KG1 (cell line): ENCODE measurements around the gene USP2.

Source experiments
- DNase-seq: peaks from one replicate; lab custom pipeline; 2025; lab: John Stamatoyannopoulos, UW

Gene USP2, protein sequence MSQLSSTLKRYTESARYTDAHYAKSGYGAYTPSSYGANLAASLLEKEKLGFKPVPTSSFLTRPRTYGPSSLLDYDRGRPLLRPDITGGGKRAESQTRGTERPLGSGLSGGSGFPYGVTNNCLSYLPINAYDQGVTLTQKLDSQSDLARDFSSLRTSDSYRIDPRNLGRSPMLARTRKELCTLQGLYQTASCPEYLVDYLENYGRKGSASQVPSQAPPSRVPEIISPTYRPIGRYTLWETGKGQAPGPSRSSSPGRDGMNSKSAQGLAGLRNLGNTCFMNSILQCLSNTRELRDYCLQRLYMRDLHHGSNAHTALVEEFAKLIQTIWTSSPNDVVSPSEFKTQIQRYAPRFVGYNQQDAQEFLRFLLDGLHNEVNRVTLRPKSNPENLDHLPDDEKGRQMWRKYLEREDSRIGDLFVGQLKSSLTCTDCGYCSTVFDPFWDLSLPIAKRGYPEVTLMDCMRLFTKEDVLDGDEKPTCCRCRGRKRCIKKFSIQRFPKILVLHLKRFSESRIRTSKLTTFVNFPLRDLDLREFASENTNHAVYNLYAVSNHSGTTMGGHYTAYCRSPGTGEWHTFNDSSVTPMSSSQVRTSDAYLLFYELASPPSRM

DNA sequence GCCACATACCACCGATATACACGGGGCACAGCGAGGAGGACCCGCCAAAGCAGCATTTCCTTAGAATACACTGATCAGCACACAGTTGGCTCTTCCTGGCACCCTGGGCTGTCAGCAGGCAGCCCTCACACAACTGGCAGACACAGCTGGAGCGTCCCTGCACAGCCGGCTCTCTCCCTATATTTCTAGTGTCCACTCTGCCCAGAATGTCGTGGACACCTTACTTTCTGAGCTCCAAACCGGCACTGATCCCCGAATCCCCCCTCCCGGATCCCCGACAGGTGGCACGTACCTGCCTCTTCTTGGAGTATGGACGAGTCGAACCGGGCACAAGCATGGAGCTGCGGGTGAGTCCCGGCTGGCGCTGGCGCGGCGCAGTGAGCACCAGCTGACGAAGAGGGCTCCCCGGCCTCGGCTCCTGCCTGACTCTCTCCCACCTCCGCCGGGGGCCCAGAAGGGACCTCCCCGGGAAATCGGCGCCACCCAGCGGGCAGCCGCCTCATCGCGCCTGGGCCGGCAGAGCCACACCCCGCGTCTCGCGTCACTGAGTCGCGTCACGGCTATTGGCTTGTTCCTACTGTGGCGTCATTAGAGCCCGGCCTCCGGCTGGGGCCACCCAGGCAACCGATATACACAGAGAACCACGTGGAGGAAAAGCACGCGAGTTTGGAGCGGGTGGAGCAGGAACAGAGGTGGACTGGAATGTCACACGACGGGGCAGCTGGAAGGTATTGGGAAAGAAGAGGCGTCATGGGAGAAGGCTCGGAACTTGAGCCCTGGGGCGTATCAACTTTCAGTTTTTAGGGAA lies at the start of gene USP2:
USP2 (minus strand) TSS at position 510 of the 808 bp plus-strand sequence. CDS start 8,210 bp downstream, outside the sequence.
- DNase-seq = peak; percentile 97

DNA sequence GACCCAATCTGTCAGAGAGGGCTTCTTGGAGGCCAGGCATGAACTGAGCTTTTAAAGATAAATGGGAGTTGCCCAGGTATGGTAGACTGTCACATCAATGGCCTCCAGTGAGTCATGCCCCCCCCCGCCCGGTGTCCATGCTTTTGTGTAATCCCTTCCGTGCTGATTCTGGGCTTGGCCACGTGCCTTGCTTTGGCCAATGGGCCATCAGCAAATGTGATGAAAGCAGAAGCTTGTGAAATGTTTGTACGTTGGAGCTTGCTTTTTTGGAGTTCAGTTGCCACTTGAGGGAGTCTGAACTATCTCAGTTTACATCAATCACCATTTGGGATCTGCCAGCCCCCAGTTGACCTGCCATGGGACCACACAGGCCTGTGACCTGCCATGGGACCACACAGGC lies 45.8 kb upstream of the USP2 start:
- no peak for DNase-seq

DNA sequence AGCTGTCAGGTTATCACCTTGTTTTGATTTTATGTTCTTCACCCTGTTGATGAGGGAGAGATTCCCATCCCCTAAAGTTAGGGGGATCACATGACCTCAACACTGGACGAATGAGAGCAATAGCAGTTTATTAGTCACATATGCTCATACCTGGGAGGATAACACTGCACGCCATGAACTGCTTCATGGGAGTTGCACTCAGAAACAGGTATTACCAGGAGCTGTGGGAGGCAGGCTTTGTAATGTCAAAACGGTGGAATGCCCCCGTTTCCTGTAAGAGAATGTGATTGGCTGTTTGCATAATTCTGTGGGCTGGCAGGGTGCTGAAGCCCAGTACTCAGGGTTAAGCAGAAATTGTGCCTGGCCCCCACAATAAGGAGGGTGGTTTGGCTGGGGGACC lies 44.7 kb upstream of the USP2 start:
- DNase-seq = no peak

DNA sequence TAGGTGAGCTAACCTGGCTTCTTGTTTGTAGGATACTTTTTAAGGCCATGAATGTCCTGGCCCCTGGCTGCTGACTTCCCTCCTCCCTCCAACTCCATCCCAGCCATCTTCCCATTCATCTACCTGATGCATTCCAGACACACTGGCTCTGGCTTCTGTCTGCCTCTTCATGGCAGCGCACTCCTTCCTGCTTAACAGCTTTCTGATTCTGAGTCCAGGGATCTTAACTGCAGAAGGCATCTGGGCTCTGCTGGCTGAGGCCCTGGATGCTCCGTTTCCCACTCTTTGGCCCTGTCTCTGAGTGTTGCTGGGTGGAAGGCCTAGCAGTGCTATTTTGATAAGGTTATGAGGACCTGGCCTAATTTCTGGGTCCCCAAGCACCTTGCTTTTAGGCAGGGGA lies 43.3 kb upstream of the USP2 start:
- DNase-seq = no peak

DNA sequence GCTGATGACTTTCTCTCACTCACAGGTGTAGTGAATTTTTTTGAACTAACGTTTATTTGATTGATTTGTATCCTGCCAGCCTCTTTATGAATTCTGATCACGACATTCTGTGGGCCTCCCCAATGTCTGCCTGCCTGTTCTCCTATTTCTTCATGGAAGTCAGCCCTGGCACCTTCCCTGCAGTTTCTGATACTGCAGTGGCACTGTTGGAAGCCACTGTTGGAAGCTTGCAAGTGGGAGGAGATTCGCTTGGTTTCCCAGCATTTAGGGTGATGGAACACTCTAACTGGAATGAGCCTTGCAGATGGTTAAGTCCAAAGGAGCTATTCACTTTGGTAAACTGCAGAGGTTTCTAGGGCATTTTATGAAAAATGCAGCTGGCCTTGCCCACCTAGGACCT lies 42.8 kb upstream of the USP2 start:
- no peak for DNase-seq

DNA sequence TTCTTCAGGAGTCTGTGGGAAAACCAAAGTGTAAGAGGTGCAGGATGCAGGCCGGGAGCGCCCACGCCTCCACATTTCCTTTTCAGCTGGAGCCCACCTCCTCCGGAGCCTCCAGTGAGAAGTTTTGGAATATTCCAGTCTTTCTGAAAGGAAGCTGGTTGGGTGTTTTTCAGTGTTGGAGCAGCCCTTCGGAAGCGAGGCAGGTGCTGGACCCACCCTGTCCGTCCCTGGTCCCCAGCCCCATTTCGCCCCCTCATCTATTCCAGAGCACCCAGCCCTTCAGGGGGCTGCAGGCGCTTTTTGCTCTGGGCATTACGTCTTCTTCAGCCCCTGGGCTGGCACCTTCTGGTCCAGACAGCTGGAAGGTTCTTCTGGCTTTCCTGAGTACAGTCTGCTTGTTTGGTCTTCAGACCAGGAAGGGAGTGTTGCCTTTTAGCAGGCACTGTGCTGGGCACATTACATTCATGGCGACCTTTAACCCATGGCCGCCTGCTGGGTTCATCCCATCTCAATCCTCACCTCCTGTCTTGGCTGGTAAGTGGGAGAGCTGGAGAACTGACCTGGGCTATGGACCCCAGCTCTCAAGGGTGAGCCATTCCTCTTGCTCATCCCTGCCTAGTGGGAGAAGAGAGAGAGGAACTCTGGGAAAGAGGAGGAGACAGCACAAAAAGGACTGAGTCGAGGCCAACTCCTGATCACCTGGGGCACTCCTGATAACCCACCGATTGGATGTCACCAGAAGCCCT lies 42.2 kb upstream of the USP2 start:
- DNase-seq = no peak

DNA sequence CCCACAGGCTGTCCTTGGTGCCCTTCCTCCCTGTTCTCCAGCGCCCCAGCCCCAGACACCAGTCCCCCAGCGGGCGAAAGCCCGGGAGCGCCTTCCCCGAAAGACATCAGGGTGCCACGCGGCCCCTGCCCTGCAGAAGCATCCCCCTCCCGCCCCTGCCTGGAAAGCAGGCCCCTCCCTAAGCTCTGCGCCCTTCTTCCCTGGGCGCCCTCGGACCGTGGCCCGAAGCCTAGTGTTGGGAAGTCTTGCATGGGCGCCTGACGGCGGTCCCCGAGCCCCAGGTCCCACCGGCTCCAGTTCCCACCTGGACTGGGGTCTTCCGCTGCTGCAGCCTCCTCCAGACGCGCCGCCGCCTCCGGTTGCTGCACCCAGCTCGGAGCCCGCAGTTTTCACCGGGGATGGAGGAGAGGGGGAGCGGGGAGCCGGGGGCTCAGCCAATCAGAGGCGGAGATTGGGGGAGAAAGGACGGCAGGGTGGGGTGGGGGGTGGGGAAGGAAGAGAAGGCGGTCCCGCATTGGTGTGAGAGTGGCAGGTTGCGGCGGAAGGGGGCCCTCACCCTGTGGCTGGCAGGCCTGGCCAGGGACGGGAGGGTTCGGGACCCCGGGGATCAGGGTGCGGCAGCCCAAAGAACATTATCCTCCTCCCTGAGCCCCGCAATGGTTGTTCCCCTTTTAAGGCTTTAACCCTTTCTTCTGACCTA lies 41.5 kb upstream of the USP2 start, which contains the start of gene THY1:
THY1 (minus strand) TSS at position 364 of the 700 bp plus-strand sequence. CDS start 2,267 bp downstream, outside the sequence.
- DNase-seq = no peak

DNA sequence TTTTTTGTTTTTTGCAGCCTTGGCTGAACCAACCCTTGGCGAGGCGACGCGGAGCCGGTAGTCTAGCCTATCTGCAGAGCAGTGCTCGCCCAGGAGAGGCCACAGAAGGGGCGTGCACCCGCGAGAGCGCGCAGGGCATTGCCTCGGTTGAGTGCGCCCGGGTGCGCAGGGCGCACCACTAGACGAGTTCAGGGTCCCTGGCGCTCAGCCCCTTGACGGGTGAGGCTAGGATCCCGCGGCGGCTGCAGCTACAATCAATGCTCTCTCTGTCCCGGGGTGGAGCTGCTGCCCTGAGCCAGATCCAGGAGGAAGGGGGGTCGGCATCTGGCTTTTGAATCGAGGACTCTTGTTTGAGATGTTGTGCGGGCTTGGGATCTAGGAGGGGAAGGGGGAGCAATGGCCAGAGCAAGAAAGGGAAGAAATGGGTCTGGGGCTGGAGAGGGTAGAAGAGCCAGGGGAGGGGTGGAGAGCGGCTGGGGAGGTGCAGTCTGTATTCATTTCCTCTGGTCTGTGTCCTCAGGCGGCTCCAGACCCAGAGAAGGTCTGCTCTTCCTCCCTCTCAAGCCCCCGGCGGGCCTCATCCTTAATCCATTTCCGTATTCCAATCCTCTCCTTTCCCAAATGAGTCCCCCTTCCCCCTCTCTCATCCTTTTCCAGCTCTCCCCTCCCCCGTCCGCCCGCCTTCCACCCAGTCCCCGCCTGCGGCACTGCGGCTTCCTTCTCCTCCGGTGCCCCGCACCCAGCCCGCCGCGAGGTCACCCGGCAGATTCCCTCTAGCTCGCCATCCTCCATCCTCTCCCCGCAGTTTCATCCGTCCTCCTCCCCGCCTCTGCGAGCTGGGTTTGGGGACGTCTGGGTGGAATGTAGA lies 40.7 kb upstream of the USP2 start:
- DNase-seq = no peak

DNA sequence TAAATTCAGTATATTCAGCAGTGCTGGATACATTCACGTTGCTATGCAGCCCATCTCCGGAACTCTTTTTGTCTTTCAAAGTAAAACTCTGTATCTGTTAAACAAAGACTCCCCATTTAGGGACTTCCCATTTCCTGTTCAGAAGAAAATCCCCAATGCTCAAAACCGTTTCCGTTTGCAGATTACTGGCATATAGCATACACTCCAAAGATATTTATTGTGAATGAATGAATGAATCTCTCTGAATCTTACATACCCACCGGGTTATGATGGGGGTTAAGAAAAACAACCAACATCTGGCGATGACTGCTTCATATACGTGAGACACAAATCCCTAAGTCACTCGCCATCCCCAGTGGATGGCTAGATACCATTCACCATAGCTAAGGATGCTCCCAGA lies 39.9 kb upstream of the USP2 start:
- no peak for DNase-seq

DNA sequence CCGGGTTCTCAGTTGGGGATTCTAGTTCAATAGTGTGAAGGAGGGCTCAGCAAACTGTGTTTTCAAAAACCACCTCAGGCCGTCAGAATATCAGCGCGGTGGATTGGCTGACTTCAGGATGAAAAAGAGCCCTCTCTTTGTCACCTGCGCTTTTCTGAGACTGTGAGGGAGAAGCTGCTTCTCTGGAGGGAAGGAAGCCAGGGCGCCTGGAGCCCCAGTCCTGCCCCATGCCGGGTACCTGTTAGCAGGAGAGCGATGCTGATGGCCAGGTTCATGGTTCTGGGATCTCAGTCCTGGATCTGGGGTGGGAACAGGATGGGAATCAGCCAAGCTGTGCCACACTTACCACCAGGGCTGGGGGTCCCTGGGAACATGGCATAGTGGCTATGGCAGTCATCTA lies 39.1 kb upstream of the USP2 start:
- DNase-seq = no peak

DNA sequence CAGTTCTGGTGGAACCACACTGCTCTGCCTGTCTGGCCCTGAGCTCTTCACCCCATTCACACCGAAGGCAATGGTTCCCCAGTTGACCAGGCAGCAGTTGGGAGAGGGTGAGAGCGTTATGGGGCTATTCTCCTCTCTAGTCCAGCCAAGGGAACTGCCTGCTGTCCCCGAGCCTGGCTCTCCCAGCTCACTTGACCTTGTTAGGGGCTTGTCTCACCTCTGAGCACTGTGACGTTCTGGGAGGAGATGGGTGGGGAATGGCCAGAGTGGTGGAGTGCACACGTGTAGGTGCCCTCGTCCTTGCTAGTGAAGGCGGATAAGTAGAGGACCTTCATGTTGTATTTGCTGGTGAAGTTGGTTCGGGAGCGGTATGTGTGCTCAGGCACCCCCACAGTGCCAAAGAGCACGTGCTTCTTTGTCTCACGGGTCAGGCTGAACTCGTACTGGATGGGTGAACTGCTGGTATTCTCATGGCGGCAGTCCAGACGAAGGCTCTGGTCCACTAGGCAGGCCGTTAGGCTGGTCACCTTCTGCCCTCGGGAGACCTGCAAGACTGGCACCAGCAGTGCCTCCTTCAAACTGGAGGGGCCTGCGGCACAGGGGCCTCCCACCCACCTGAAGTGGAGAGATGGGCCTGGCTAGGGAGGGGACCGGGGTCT lies 38.5 kb upstream of the USP2 start:
- DNase-seq = no peak

DNA sequence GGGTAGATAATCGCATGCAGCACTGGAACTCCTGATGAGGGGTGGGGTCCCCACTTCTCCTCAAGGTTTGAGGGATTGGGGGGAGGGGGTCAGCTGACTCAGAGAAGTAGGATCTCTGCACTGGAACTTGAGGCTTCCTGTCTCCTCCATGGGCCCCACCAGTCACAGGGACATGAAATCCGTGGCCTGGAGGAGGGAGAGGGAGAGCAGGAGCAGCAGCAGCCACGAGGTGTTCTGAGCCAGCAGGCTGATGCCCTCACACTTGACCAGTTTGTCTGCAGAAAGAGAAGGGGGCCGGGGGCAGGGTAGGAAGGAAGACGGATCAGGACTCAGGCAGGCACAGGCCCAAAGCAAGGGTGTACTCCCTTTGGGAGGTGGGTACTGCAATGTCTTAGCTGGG lies 37.8 kb upstream of the USP2 start:
- no peak for DNase-seq

DNA sequence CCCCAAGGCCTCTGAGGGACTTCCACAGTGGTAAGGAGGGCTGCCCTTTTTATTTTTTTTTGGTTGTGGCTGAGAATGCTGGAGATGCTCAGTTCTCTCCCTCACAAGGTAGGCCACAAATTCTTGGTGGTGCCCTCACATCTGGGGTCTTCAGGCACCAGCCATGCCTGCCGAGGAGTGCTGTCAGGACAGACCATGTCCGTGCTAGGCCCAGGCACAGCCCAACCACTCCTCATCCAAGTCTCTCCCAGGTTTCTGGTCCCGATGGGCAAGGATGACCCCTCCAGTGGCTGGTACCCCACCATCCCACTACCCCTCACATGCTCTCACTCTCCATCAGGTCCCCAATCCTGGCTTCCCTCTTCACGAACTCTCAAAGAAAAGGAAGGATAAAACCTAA lies 37.3 kb upstream of the USP2 start:
- no peak for DNase-seq

DNA sequence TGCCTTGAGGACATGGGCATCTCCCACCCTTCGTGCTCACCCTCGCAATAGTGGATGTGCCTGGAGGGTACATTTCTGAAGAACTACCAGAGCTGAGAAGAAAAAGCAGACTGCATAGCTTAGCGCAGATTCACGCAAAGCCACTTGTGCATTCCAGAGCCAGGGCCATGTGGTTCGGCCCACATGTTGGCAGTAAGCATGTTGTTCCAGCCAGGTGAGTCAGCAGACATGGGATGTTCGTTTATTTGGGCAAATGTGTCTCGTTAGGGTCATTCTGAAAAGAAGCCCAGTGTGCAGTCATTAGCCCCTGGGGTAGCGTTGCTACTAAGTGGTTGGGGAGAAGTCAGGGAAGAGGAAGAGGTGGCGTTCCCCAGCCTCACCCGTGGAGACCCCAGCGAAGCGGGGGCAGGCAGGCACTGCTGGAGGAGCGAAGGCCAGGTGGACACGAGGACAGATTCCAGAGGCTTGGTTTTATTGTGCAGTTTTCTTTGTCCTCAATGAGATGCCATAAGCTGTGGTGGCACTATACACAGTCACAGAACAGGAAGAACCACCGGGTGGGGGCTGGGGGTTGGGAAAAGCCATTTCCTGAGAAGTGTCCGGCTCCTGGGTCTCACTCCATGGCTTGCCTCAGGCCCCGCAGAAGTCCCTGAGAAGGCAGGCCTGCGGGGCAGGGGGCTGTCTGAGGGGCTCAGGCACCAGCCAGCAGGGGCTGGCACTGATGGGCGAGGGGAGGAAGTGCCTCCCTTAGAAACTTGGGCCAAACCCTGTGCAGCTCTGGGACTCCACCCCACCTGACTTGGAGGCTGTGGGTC lies 36.4 kb upstream of the USP2 start:
- no peak for DNase-seq

DNA sequence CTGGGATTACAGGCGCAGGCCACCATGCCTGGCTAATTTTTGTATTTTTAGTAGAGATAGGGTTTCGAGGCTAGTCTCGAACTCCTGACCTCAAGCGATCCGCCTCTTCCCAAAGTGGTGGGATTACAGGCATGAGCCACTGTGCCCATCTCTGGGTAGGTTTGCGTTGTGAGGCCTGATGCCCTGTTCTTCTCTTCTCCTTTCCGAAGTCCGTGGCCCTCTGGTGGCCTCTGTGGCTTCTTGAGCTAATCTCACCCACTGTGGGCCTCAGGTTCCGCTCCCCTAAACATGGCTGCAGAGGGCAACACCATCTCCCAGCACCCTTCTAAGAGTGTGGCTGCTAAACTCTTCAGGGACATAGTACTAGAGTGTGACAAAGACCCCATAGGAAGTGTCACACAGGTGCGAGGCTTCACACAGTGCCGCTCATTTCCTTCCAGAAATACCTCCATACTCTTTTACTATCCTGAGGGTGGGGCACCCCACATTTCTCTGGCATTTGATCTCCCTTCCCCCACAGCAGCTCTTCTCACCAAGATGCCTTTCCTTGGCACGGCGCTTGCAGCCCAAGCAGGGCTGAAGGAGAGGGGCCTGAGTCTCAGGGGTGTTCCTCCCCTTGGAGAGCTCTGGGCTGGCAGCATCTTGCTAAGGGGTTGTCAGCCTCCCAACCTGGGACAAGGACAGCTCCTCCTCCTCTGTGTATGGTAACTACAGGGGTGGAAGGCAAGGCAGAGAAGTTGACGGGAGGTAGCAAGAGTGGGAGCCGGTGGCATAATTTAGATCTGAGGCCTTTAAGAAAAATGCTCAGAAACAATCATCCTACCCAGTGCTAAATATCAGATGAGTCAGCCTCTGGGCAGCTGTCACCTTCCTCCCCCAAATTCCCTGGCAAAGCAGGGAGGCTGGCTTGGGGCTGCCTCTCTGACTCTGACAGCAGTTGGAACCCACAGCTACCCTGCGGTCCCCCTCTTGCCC lies 35.4 kb upstream of the USP2 start:
- DNase-seq = no peak

DNA sequence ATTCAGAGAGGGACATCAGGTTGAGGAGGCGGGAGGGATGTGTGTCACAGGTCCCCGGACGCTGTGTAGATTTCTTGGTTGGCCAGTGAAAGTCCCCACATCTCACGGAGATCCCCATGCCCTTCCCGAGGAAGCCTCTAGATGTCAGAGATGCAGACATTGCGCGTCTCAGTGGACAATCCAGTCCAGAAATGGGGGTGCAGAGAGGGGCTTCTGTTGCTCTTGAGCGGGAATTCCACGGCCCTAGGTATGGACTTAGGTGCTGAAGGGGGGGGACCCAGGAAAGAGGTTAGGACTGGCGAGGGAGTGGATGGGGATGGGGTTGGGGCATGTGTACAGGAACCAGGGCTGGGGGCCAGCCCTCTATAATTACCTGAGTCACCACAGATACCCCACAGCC lies 34.5 kb upstream of the USP2 start:
- no peak for DNase-seq

DNA sequence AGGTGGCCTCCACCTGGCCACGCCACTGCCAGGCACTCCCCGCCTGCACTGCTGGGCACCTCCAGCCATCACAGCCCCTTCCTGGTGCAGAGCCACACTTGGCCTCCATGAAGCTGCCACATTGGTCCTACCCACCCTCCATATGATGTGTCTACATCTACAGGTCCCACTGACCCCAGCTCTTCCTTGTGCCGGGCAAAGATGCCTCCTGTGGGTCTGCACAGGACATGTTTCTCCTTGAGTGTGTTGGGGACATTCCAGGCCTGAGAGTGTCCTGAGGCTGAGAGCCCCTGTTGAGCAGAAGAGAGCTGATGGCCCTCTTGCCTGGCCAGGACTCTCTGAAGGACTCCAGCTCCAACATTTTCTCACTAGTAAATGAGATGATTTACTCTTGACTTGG lies 34.0 kb upstream of the USP2 start:
- DNase-seq = no peak

DNA sequence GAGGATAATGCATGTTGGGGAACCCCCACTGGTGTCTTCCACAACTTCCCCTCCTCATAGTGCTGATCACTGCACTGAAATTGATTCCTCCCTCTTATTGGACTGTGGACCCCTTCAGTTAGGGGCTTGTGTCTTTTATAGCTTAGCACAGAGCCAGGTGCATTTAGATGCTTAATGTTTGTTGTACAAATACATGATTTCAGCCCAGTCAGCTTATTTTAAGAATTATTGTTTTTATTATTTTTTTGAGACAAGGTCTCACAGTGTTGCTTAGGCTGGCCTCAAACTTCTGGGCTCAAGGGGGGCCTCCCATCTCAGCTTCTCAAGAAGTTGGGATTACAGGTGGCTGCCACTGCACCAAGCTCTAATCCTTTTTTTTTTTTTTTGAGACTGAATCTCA lies 33.2 kb upstream of the USP2 start:
- DNase-seq = no peak
